Progenitor cell of endocrine pancreas (in vitro differentiated cells): ENCODE data around the gene HOXC10. TPM values are rescaled to one million over a fixed set of nuclear protein-coding genes. Genes with fewer than 3 reads are reported as not detected.

Source experiments
- DNase-seq: peaks from one replicate; pipeline ENCODE4 v3.0.0; 2021; ENCODE audit warnings: low spot score; ENCODE audit not compliant: unreplicated experiment
- H3K27ac Mint-ChIP-seq: 2 replicates; pipeline ENCODE4 v1.8.0; 2021; ENCODE audit warnings: mild to moderate bottlenecking, moderate library complexity, mixed read lengths
- H3K27me3 Mint-ChIP-seq: 2 replicates; pipeline ENCODE4 v1.8.0; 2021; ENCODE audit warnings: mixed read lengths
- H3K36me3 Mint-ChIP-seq: 2 replicates; pipeline ENCODE4 v1.8.0; 2022; ENCODE audit warnings: mixed read lengths; ENCODE audit not compliant: insufficient read depth
- H3K4me1 Mint-ChIP-seq: 2 replicates; pipeline ENCODE4 v1.8.0; 2021; ENCODE audit warnings: low read depth, mixed read lengths
- H3K4me3 Mint-ChIP-seq: 2 replicates; pipeline ENCODE4 v1.8.0; 2021; ENCODE audit warnings: low read depth, mild to moderate bottlenecking, moderate library complexity, mixed read lengths
- H3K9me3 Mint-ChIP-seq: 2 replicates; pipeline ENCODE4 v1.8.0; 2021; ENCODE audit warnings: low read depth, mixed read lengths
- total RNA-seq: library from RNA; stranded (reverse); gene quantifications from 2 replicates; pipeline ENCODE4 v1.2.1, GENCODE V29; 2021
- TF ChIP-seq, protein P1 (sequence below): fragments of 200-600 bp; sonication (generic); IDR thresholded peaks from one replicate; pipeline ENCODE4 v1.5.0; 2021; ENCODE audit warnings: antibody characterized with exemption, mild to moderate bottlenecking; ENCODE audit not compliant: unreplicated experiment

Gene HOXC10
- total RNA-seq, 1 donor from 2014 or later = not detected

DNA sequence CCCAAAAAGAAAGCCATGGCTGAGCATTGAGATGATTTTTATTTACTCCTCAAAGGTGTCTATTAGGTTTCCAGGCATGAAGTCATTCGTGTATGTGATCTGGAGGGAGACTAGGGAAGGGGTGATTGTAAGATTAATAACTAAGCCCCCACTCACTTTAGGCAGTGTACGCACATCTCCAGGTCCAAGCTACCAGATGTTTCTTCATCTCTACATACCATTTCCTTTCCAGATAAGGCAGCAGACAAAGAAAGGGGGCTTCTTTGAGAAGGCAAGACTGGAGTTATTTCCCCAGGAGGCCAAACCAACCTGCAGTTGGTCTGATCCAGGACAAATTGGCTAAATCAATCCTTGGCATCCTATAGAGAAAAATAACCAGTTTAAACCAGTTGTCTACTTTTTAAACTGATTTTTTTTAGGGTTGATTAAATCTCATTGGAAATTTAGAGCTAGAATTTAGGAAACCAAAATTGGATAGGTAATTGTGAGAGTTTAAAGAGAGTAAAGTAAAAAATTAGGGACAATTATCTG lies 42.4 kb upstream of the HOXC10 start:
- H3K4me3 Mint-ChIP-seq = no peak overlapping the region
- no peaks in the 10 kb centered on the region for H3K9me3 Mint-ChIP-seq
- H3K27me3 Mint-ChIP-seq = peaks cover 95% of the 10 kb centered on the region
- no peak for DNase-seq
- no peaks in the 10 kb centered on the region for H3K36me3 Mint-ChIP-seq
- no peaks in the 10 kb centered on the region for H3K4me1 Mint-ChIP-seq
- TF ChIP-seq, protein P1, sequence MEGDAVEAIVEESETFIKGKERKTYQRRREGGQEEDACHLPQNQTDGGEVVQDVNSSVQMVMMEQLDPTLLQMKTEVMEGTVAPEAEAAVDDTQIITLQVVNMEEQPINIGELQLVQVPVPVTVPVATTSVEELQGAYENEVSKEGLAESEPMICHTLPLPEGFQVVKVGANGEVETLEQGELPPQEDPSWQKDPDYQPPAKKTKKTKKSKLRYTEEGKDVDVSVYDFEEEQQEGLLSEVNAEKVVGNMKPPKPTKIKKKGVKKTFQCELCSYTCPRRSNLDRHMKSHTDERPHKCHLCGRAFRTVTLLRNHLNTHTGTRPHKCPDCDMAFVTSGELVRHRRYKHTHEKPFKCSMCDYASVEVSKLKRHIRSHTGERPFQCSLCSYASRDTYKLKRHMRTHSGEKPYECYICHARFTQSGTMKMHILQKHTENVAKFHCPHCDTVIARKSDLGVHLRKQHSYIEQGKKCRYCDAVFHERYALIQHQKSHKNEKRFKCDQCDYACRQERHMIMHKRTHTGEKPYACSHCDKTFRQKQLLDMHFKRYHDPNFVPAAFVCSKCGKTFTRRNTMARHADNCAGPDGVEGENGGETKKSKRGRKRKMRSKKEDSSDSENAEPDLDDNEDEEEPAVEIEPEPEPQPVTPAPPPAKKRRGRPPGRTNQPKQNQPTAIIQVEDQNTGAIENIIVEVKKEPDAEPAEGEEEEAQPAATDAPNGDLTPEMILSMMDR = no peak
- H3K27ac Mint-ChIP-seq = no peak overlapping the region

DNA sequence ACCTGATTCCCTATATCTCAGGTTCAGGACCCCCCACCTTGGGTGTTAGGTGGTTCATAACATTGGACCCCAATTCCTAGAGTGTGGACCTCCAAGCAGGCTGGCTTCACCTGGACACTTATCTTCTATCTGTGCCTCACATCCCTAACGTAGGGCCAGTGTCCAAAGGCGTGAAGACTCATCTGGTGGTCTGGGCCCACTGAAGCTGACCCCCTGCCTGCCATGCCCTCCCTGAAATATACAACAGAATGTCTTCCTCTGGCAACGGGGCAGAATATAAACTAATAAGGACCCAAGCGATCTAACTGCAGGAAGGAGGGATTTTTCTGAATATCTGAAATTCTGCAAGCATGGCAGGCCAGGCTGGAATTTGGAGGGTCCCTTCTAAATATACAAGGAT lies 40.7 kb upstream of the HOXC10 start:
- TF ChIP-seq, protein P1 = no peak
- Mint-ChIP-seq H3K27me3 (peaks cover 98% of the 10 kb centered on the region), H3K4me3 (no peak overlapping the region), H3K9me3 (no peaks in the 10 kb centered on the region), H3K4me1 (no peaks in the 10 kb centered on the region), H3K27ac (no peak overlapping the region), H3K36me3 (no peaks in the 10 kb centered on the region)
- DNase-seq = no peak

DNA sequence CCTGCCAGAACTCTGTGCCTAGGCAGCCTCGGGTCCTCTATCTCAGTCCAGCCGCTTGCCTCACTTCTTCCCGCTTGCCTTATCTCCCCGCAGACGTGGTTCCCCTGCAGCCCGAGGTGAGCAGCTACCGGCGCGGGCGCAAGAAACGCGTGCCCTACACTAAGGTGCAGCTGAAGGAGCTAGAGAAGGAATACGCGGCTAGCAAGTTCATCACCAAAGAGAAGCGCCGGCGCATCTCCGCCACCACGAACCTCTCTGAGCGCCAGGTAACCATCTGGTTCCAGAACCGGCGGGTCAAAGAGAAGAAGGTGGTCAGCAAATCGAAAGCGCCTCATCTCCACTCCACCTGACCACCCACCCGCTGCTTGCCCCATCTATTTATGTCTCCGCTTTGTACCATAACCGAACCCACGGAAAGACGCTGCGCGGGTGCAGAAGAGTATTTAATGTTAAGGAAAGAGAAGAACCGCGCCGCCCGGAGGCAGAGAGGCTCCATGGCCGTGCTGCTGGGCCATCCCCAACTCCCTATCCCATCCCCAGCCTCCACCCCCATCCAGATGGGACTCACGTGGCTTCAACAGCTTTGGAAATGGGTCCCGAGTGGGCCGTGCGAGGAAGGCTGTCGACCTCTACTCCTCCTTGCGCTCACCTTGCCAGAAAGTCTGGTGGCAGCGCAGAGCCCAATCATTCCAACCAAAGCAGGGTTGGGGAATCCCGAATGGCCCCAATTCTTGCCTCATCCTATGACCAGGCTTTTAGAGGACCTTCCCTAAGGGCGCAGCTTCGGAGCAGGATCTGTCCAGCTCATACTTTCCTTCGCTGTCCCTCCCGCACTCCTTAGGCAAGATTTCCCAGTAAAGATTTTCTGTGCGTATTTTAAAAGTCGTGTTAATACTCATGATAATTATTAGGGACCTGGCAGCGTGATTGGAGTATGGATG lies 39.8 kb upstream of the HOXC10 start:
- Mint-ChIP-seq H3K36me3 (no peaks in the 10 kb centered on the region), H3K4me3 (no peak overlapping the region), H3K27ac (no peak overlapping the region), H3K4me1 (no peaks in the 10 kb centered on the region), H3K27me3 (peaks cover 98% of the 10 kb centered on the region), H3K9me3 (no peaks in the 10 kb centered on the region)
- no peak for DNase-seq
- TF ChIP-seq, protein P1 = no peak

DNA sequence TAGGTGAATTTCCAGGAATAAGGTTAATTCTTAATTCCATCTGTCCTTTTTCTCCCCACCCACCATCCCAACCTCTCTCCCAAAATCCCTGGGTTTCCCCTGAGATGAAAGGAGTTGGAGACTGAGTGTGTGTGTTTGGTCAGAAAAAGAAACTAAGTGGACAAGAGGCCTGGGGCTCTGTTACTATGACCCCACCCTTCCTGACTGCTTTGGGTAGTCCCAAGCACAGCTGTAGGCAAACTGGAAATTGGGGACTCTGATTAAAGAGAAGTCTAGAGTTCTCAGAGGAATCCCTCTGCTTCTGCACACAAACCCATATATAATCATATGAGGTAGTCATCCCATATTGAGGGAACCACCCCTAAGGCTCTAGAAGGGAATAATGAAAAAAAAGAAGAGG lies 37.2 kb upstream of the HOXC10 start:
- Mint-ChIP-seq H3K9me3 (no peaks in the 10 kb centered on the region), H3K4me3 (no peak overlapping the region), H3K36me3 (no peaks in the 10 kb centered on the region), H3K27ac (no peak overlapping the region), H3K27me3 (peaks cover 99% of the 10 kb centered on the region), H3K4me1 (no peaks in the 10 kb centered on the region)
- TF ChIP-seq, protein P1 = no peak
- no peak for DNase-seq

DNA sequence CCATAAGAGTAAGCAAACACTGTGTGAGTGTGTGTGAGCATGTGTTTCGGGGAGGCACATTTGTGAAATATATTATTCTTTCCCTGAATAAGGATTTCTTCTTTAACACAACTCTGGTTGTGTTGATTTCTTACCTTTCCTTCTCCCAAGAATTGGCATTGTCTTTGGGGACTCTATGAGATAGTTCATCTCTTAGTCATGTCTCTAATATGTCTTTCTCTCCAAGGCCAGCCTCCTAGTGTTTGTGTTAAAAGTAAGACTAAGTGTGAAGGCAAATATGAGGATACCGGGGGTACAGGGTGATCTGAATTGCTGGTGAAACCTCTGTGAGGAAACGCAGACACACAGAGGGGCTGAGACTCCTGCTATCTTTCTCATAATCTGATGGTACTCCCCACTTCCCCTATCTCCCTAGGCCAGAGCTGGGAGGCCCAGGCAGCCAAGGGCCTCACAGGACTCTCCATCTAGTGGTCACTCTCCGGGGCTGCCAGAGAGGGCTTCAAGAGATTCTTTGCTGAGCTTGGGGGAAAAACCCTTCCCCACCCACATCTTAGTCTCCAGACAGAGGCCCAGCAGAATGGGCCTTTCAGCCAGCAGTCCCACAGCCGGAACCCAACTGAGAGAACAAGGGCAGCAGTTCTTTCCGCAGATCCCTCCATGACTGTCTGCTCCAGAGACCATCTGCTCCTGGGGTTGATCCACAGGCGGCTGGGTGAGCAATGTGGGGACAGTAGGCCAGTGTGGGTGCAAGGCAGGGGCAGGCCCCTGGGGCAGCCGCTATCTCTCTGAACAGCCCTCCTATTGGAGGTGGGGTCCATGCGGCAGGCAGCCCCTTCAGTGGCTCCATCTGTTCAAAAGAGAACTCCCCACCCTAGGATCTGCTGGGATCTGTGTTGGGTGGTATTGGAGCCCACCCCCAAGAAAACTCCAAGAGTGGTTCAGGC lies 36.0 kb upstream of the HOXC10 start:
- H3K36me3 Mint-ChIP-seq = no peaks in the 10 kb centered on the region

More for the DNA sequence above, 36.0 kb upstream of the HOXC10 start:
- Mint-ChIP-seq H3K4me3 (no peak overlapping the region), H3K27ac (no peak overlapping the region), H3K9me3 (no peaks in the 10 kb centered on the region), H3K4me1 (no peaks in the 10 kb centered on the region), H3K27me3 (peaks cover 99% of the 10 kb centered on the region)
- DNase-seq = no peak
- TF ChIP-seq, protein P1 = no peak
